Neural cell (in vitro differentiated cells): ENCODE data around the gene ITM2C.

Experiments
- CTCF ChIP-seq: fragments of 450-650 bp; IDR thresholded peaks from 2 replicates; pipeline ENCODE4 v1.5.1; 2014; ENCODE audit warnings: antibody characterized with exemption, mild to moderate bottlenecking, moderate library complexity; ENCODE audit not compliant: poor library complexity, severe bottlenecking
- EP300 ChIP-seq: fragments of 450-650 bp; conservative IDR thresholded peaks from 2 replicates; pipeline ENCODE4 v1.6.1; 2014; ENCODE audit warnings: antibody characterized with exemption, mild to moderate bottlenecking, moderate library complexity; ENCODE audit not compliant: poor library complexity, severe bottlenecking
- EZH2 ChIP-seq: fragments of 200-600, 300-800 bp; shearing (Covaris generic), sonication (generic); IDR thresholded peaks from 2 replicates; pipeline ENCODE4 v1.6.1; 2014; ENCODE audit warnings: antibody characterized with exemption, low read length, borderline replicate concordance, mild to moderate bottlenecking; ENCODE audit not compliant: insufficient read depth, poor library complexity, severe bottlenecking
- MXI1 ChIP-seq: fragments of 450-650 bp; conservative IDR thresholded peaks from 2 replicates; pipeline ENCODE4 v1.6.1; 2014; ENCODE audit warnings: antibody characterized with exemption, mild to moderate bottlenecking; ENCODE audit not compliant: poor library complexity, severe bottlenecking
- POLR2AphosphoS5 ChIP-seq: IDR thresholded peaks from 2 replicates; pipeline ENCODE4 v1.6.1; 2012
- RAD21 ChIP-seq: fragments of 450-650 bp; conservative IDR thresholded peaks from 2 replicates; pipeline ENCODE4 v1.6.1; 2014; ENCODE audit warnings: antibody characterized with exemption, mild to moderate bottlenecking, moderate library complexity
- REST ChIP-seq: IDR thresholded peaks from 2 replicates; pipeline ENCODE4 v1.6.1; 2012; ENCODE audit warnings: borderline replicate concordance
- SMC3 ChIP-seq: fragments of 450-650 bp; conservative IDR thresholded peaks from 2 replicates; pipeline ENCODE4 v1.6.1; 2014; ENCODE audit warnings: antibody characterized with exemption, mild to moderate bottlenecking, moderate library complexity; ENCODE audit not compliant: poor library complexity

GRCh38 chr2:230899287-230899686, 34.5 kb downstream of the ITM2C start:
- TF ChIP-seq RAD21 (peak; percentile 57), CTCF (peak; percentile 19), EZH2 (no peak), EP300 (peak; percentile 52), SMC3 (peak; percentile 49), POLR2AphosphoS5 (peak; percentile 66), MXI1 (no peak), REST (peak; percentile 73)
